ENCODE results near the gene DOK7. TPM values are rescaled to one million over a fixed set of nuclear protein-coding genes. Genes with fewer than 3 reads are reported as not detected.

DOK7 gene
- total RNA-seq, 2 experiments from 2014 or later, result not detected

DNA sequence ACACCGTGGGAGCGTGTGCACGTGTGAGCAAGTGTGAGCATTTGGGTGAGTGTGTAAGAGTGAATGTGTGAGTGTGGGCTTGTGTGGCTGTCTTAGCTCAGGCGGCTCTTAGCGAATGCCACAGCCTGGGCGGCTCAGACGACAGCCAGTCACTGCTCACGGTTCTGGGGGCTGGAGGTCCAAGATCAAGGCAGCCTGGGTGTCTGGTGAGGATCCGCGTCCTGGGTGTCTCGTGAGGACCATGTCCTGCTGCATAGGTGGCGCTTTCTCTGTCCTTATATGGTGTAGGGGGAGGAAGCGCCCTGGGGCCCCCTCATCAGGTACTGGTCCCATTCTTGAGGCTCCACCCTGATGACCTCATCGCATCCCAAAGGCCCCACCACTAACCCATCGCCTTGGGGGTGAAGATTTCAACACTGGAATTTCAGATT, 4.5 kb downstream of the DOK7 start:
- intact Hi-C loops (cut with DNase I, micrococcal nuclease), result no loop called here
- Histone ChIP-seq H3K27me3 (ENCODE audit: control insufficient read depth in 1 of 2, insufficient read depth in 2 of 2, low read length in 2 of 2) (peaks cover 9 to 20% of the 10 kb centered on the region in 2 experiments), H3K27ac (ENCODE audit: low read depth in 1 of 2, low read length in 2 of 2) (no peak overlapping the region), H3K9me3 (ENCODE audit: control insufficient read depth in 1 of 2, insufficient read depth in 1 of 2, low read length in 2 of 2) (peaks cover 0 to 14% of the 10 kb centered on the region in 2 experiments), H3K4me3 (ENCODE audit: low read length) (no peak overlapping the region), H3K4me1 (ENCODE audit: insufficient read depth, low read length) (peaks cover 4% of the 10 kb centered on the region), H3K36me3 (ENCODE audit: insufficient read depth, low read length) (no peaks in the 10 kb centered on the region)
- TF ChIP-seq, protein P1, sequence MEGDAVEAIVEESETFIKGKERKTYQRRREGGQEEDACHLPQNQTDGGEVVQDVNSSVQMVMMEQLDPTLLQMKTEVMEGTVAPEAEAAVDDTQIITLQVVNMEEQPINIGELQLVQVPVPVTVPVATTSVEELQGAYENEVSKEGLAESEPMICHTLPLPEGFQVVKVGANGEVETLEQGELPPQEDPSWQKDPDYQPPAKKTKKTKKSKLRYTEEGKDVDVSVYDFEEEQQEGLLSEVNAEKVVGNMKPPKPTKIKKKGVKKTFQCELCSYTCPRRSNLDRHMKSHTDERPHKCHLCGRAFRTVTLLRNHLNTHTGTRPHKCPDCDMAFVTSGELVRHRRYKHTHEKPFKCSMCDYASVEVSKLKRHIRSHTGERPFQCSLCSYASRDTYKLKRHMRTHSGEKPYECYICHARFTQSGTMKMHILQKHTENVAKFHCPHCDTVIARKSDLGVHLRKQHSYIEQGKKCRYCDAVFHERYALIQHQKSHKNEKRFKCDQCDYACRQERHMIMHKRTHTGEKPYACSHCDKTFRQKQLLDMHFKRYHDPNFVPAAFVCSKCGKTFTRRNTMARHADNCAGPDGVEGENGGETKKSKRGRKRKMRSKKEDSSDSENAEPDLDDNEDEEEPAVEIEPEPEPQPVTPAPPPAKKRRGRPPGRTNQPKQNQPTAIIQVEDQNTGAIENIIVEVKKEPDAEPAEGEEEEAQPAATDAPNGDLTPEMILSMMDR (IDR thresholded peaks at IDR 0.05), result no peak
- CTCF ChIA-PET, result no interaction called here
- Mint-ChIP-seq H3K9me3 (no peaks in the 10 kb centered on the region), H3K4me3 (no peak overlapping the region), H3K4me1 (ENCODE audit: low read depth) (no peaks in the 10 kb centered on the region), H3K27ac (no peak overlapping the region), H3K36me3 (ENCODE audit: low read depth) (no peaks in the 10 kb centered on the region), H3K27me3 (peaks cover 16% of the 10 kb centered on the region)
- POLR2A ChIA-PET, result no interaction called here
- DNase-seq, result no peak
- ATAC-seq (ENCODE audit: poor library complexity), result no peak

DNA sequence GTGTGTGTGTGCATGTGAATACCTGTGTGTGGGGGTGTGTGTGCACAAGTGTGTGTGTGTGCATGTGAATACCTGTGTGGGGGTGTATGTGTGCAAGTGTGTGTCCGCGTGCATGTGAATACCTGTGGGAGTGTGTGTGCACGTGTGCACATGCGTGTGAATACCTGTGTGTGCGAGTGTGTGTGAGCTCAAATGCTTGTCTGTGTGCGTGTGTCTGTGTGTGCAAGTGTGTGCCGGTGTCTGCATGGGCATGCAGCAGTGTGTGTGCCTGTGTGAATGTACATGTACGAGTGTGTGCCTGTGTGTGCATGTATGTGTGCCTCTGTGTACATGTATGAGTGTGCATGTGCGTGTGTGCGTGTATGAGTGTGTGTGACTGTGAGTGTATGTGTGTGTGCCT, 5.0 kb downstream of the DOK7 start:
- no peaks in the 10 kb centered on the region for H3K36me3 Mint-ChIP-seq (ENCODE audit: low read depth)
- DNase-seq (no peak), ATAC-seq (ENCODE audit: poor library complexity) (no peak)
- ChIA-PET CTCF (no interaction called here), POLR2A (no interaction called here)
- no peaks in the 10 kb centered on the region for H3K9me3 Mint-ChIP-seq
- Histone ChIP-seq H3K27me3 (ENCODE audit: control insufficient read depth in 1 of 2, insufficient read depth in 2 of 2, low read length in 2 of 2) (peaks cover 9 to 17% of the 10 kb centered on the region in 2 experiments), H3K4me3 (ENCODE audit: low read length) (no peak overlapping the region), H3K4me1 (ENCODE audit: insufficient read depth, low read length) (peaks cover 4% of the 10 kb centered on the region), H3K27ac (ENCODE audit: low read depth in 1 of 2, low read length in 2 of 2) (no peak overlapping the region), H3K9me3 (ENCODE audit: control insufficient read depth in 1 of 2, insufficient read depth in 1 of 2, low read length in 2 of 2) (peaks cover 0 to 13% of the 10 kb centered on the region in 2 experiments), H3K36me3 (ENCODE audit: insufficient read depth, low read length) (no peaks in the 10 kb centered on the region)
- intact Hi-C loops (cut with DNase I, micrococcal nuclease), result no loop called here
- H3K27me3 Mint-ChIP-seq, result peaks cover 14% of the 10 kb centered on the region
- TF ChIP-seq, protein P1 (IDR thresholded peaks at IDR 0.05), result no peak
- H3K4me3 Mint-ChIP-seq, result no peak overlapping the region
- no peaks in the 10 kb centered on the region for H3K4me1 Mint-ChIP-seq (ENCODE audit: low read depth)
- no peak overlapping the region for H3K27ac Mint-ChIP-seq

DNA sequence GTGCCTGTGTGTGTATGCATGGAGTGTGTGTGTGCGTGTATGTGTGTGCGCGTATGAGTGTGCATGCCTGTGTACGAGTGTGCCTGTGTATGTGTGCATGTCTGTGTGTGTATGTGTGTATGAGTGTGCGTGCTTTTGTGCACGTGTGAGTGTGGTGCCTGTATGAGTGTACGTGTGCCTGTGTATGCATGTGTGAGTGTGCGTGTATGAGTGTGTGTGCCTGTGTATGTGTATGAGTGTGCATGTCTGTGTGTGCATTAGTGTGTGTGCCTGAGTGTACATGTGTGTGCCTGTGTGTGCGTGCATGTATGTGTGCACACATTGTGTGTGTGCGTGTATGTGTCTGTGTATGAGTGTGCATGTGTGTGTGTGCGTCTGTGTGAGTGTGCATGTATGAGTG, 5.7 kb downstream of the DOK7 start:
- ChIA-PET CTCF (no interaction called here), POLR2A (no interaction called here)
- intact Hi-C loops (cut with DNase I, micrococcal nuclease), result no loop called here
- Histone ChIP-seq H3K4me3 (ENCODE audit: low read length) (no peak overlapping the region), H3K27ac (ENCODE audit: low read depth in 1 of 2, low read length in 2 of 2) (no peak overlapping the region), H3K27me3 (ENCODE audit: control insufficient read depth in 1 of 2, insufficient read depth in 2 of 2, low read length in 2 of 2) (peaks cover 5 to 14% of the 10 kb centered on the region in 2 experiments), H3K9me3 (ENCODE audit: control insufficient read depth in 1 of 2, insufficient read depth in 1 of 2, low read length in 2 of 2) (peaks cover 0 to 10% of the 10 kb centered on the region in 2 experiments), H3K36me3 (ENCODE audit: insufficient read depth, low read length) (no peaks in the 10 kb centered on the region), H3K4me1 (ENCODE audit: insufficient read depth, low read length) (no peaks in the 10 kb centered on the region)
- no peak for ATAC-seq (ENCODE audit: poor library complexity)
- TF ChIP-seq, protein P1 (IDR thresholded peaks at IDR 0.05), result no peak
- H3K27ac Mint-ChIP-seq, result no peak overlapping the region
- H3K27me3 Mint-ChIP-seq, result peaks cover 14% of the 10 kb centered on the region
- no peak for DNase-seq
- H3K4me3 Mint-ChIP-seq, result no peak overlapping the region
- H3K36me3 Mint-ChIP-seq (ENCODE audit: low read depth), result no peaks in the 10 kb centered on the region
- no peaks in the 10 kb centered on the region for H3K4me1 Mint-ChIP-seq (ENCODE audit: low read depth)
- H3K9me3 Mint-ChIP-seq, result no peaks in the 10 kb centered on the region

Data from CD4-positive, alpha-beta T cell (primary cell).